Superior temporal gyrus (tissue), 1 donor: Measurements from ENCODE around the gene HRH3.

Experiments used
- DNase-seq: peaks from one replicate; pipeline ENCODE4 v3.0.0-alpha.2; 2016; ENCODE audit errors: extremely low spot score

HRH3 gene

GRCh38 chr20:62229667-62230066 is 9.6 kb upstream of the HRH3 start:
- no peak for DNase-seq

- DNase-seq: no peak
Observed at GRCh38 chr20:62228982-62229545, 9.0 kb upstream of the HRH3 start.

- DNase-seq: no peak
Observed at GRCh38 chr20:62227977-62228958, 8.2 kb upstream of the HRH3 start.

- DNase-seq: no peak
Observed at GRCh38 chr20:62227591-62227976, 7.5 kb upstream of the HRH3 start.

- DNase-seq: peak; percentile 40
Observed at GRCh38 chr20:62226707-62227590, 6.9 kb upstream of the HRH3 start.

GRCh38 chr20:62225820-62226635 is 6.0 kb upstream of the HRH3 start:
- DNase-seq: no peak

- no peak for DNase-seq
Observed at GRCh38 chr20:62225026-62225425, 4.9 kb upstream of the HRH3 start.

- no peak for DNase-seq
Observed at GRCh38 chr20:62224113-62224855, 4.2 kb upstream of the HRH3 start.

GRCh38 chr20:62223571-62223970 is 3.5 kb upstream of the HRH3 start:
- DNase-seq: no peak

GRCh38 chr20:62222972-62223371 is 2.9 kb upstream of the HRH3 start:
- DNase-seq: no peak

- no peak for DNase-seq
Observed at GRCh38 chr20:62222266-62222850, 2.3 kb upstream of the HRH3 start.

GRCh38 chr20:62220666-62221568 is 839 bp upstream of the HRH3 start:
- DNase-seq: no peak

GRCh38 chr20:62219101-62219991 is 732 bp downstream of the HRH3 start:
- no peak for DNase-seq

- no peak for DNase-seq
Observed at GRCh38 chr20:62217913-62218773, 1.9 kb downstream of the HRH3 start.

GRCh38 chr20:62216636-62217566 is 3.2 kb downstream of the HRH3 start:
- no peak for DNase-seq

GRCh38 chr20:62215991-62216635 is 4.0 kb downstream of the HRH3 start:
- no peak for DNase-seq
